D721Med (cell line): ENCODE measurements around the gene TFIP11.

Experiments used
- DNase-seq: peaks from one replicate; pipeline ENCODE4 v3.0.0; 2011; ENCODE audit warnings: low spot score; ENCODE audit not compliant: insufficient read length
- FAIRE-seq: peaks from 2 replicates; lab custom pipeline; 2011; peaks lifted over from hg19 to GRCh38; lab: Jason Lieb, UNC
- CTCF ChIP-seq: IDR thresholded peaks from 2 replicates; pipeline ENCODE4 v1.5.1; 2012; ENCODE audit warnings: mild to moderate bottlenecking, control low read depth; ENCODE audit not compliant: insufficient read depth; ENCODE audit errors: missing control alignments

TFIP11 gene

GRCh38 chr22:26524870-26525269 is 12.6 kb upstream of the TFIP11 start:
- DNase-seq (no peak), FAIRE-seq (no peak)
- no peak for TF ChIP-seq CTCF

DNA sequence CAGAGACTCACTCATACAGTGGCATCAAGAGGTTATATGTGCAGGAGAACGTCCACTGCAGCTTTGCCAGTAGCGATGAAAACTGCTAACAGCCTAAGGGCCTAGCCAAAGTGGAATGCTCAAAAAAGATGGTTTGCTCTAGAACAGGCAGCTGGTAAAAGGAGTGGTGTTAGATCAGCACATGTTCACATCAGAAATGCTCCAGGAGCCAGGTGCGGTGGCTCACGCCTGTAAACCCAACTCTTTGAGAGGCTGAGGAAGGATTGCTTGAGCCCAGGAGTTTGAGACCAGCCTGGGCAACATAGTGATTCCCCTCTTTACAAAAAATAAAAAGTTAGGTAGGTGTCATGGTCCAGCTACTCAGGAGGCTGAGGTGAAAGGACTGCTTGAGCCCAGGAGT is 10.3 kb upstream of the TFIP11 start:
- FAIRE-seq (no peak), DNase-seq (no peak)
- TF ChIP-seq CTCF = no peak

GRCh38 chr22:26522012-26522411 is 9.7 kb upstream of the TFIP11 start:
- DNase-seq (no peak), FAIRE-seq (no peak)
- no peak for TF ChIP-seq CTCF

- FAIRE-seq (no peak), DNase-seq (no peak)
- no peak for TF ChIP-seq CTCF
These were observed 5.2 kb upstream of the TFIP11 start for GRCh38 chr22:26517429-26517828.

GRCh38 chr22:26516503-26516902 is 4.2 kb upstream of the TFIP11 start:
- no peak for TF ChIP-seq CTCF
- no peak for FAIRE-seq
- DNase-seq = no peak

DNA sequence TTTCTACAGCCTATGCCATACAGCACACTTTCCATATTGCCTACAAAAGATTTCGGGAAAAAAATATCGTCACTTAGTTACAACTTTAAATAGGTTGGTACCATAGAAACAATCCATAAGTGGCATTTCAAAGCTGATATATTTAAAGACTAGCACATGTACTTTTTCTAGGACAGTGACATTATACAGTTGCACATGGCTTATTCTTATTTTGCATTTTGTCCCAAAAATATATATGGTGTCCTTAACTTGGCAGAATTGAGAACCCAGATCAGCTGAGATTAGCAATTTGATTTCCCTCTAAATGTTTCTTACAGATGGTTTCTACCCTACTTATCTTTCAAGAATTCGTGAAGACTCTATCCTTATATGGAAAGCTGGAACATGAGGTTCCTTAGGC is 3.7 kb upstream of the TFIP11 start:
- no peak for FAIRE-seq
- no peak for DNase-seq
- no peak for TF ChIP-seq CTCF

DNA sequence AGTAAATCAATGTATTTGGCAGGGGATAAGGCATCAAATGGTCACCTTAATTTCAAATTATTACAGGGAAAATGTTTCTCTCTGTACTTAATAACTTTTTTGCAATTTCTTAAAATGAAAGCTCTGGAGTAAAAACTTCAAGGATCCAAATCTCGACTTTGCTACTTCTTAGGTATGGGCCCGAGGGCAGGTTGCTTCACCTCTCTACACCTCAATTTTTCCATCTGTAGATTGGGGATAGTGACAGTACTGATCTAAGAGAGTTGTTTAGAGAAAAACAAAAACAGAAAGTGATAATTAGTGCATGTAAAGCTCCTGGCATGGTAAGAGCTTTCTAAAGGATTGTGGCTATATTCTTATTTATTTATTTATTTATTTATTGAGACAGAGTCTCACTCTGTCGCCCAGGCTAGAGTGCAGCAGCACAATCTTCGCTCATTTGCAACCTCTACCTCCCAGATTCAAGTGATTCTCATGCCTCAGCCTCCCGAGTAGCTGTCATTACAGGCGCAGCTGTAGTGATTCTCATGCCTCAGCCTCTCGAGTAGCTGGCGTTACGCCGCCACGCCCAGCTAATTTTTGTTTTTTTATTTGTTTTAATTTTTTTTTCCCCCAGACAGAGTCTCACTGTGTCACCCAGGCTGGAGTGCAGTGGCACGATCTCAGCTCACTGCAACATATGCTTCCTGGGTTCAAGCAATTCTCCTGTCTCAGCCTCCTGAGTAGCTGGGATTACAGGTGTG is 2.3 kb upstream of the TFIP11 start:
- FAIRE-seq = no peak
- TF ChIP-seq CTCF = no peak

More for the DNA sequence above, 2.3 kb upstream of the TFIP11 start:
- no peak for DNase-seq
